Activated T-helper 2 cell treated with anti-CD3 and anti-CD28 coated beads, Interferon-gamma antibody, Interleukin-2, Interleukin-4, amounts not matched to agents 10 μg/mL and 5 μg/mL and 100 μg/mL, durations not matched to agents 14 hours and 24 hours and 36 hours (primary cell): Measurements from ENCODE around the gene ALS2. TPM values are rescaled to one million over a fixed set of nuclear protein-coding genes. Genes with fewer than 3 reads are reported as not detected.
"Not testable (repeated sequence)": the region's sequence is repeated elsewhere in the genome, so short reads cannot be mapped to it uniquely, and the experiment has no call there.

Experiments
- DNase-seq: peaks from one replicate; pipeline ENCODE4 v3.0.0; 2021; ENCODE audit warnings: low spot score
- H3K27ac Mint-ChIP-seq: one replicate; pipeline ENCODE4 v1.8.0; 2021; ENCODE audit warnings: mixed read lengths
- H3K27me3 Mint-ChIP-seq: one replicate; pipeline ENCODE4 v1.8.0; 2021; ENCODE audit warnings: low read depth, mixed read lengths
- H3K36me3 Mint-ChIP-seq: one replicate; pipeline ENCODE4 v1.8.0; 2021; ENCODE audit warnings: low read depth, mixed read lengths
- H3K4me1 Mint-ChIP-seq: one replicate; pipeline ENCODE4 v1.8.0; 2021; ENCODE audit warnings: low read depth, mixed read lengths
- H3K4me3 Mint-ChIP-seq: one replicate; pipeline ENCODE4 v1.8.0; 2021; ENCODE audit warnings: low read depth, mild to moderate bottlenecking, moderate library complexity, mixed read lengths
- H3K9me3 Mint-ChIP-seq: one replicate; pipeline ENCODE4 v1.8.0; 2021; ENCODE audit warnings: mixed read lengths
- intact Hi-C: fragments of 100-400 bp; cut with micrococcal nuclease; formaldehyde crosslinking; loops from one replicate; pipeline ENCODE4 v1.15.1; 2023
- total RNA-seq: library from RNA; stranded (reverse); gene quantifications from 2 replicates; pipeline ENCODE4 v1.2.3, GENCODE V29; 2022

Gene ALS2
- 11.3 and 14.3 TPM in 2 replicates for total RNA-seq

GRCh38 chr2:201780674-201781493 lies at the start of gene ALS2:
Gene ALS2 (minus strand): TSS chr2:201780933. CDS start chr2:201768885, 12,048 bp downstream.
- H3K4me3 Mint-ChIP-seq, result peak within 1 kb of the TSS; percentile 97
- no peaks in the 10 kb centered on the region for H3K9me3 Mint-ChIP-seq
- peak; percentile 90 for DNase-seq
- H3K27ac Mint-ChIP-seq, result peak within 1 kb of the TSS; percentile 95
- no peaks in the 10 kb centered on the region for H3K36me3 Mint-ChIP-seq
- intact Hi-C loops, result loop anchor here (2.0 to 5.0 kb wide), 4 partner anchors 138 to 596 kb away; partner anchors contain the start of genes BMPR2, STRADB, TMEM237 and TRAK2
- H3K27me3 Mint-ChIP-seq, result peaks cover 11% of the 10 kb centered on the region
- peaks cover 19% of the 10 kb centered on the region for H3K4me1 Mint-ChIP-seq

GRCh38 chr2:201828220-201828619 lies 47.5 kb upstream of the ALS2 start:
- Mint-ChIP-seq H3K36me3 (no peaks in the 10 kb centered on the region), H3K4me1 (no peaks in the 10 kb centered on the region), H3K9me3 (no peaks in the 10 kb centered on the region), H3K27me3 (peaks cover 3% of the 10 kb centered on the region), H3K4me3 (no peak overlapping the region), H3K27ac (no peak overlapping the region)
- intact Hi-C loops, result no loop called here
- no peak for DNase-seq

DNA sequence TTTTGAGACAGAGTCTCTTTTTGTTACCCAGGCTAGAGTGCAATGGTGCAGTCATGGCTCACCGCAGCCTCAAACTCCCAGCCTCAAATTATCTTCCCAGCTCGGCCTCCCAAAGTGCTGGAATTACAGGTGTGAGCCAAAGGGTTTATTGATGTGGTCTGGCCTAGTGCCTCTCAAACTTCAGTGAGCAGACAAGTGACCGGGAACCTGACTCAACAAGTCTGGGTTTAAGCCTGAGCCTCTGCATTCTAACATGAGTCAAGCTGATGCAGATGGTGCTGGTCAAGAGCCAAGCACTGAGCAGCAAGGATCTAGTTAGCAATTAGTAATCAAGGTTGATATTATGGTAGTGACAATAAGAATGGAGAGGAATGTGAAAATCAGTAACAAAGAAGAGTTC lies 46.9 kb upstream of the ALS2 start:
- Mint-ChIP-seq H3K36me3 (no peaks in the 10 kb centered on the region), H3K4me1 (no peaks in the 10 kb centered on the region), H3K27me3 (peaks cover 3% of the 10 kb centered on the region), H3K9me3 (no peaks in the 10 kb centered on the region), H3K4me3 (no peak overlapping the region), H3K27ac (no peak overlapping the region)
- intact Hi-C loops, result no loop called here
- no peak for DNase-seq

GRCh38 chr2:201824212-201824611 lies 43.5 kb upstream of the ALS2 start:
- no peaks in the 10 kb centered on the region for H3K4me1 Mint-ChIP-seq
- no peaks in the 10 kb centered on the region for H3K9me3 Mint-ChIP-seq
- intact Hi-C loops, result no loop called here
- H3K4me3 Mint-ChIP-seq, result no peak overlapping the region
- no peaks in the 10 kb centered on the region for H3K36me3 Mint-ChIP-seq
- H3K27me3 Mint-ChIP-seq, result peaks cover 3% of the 10 kb centered on the region
- H3K27ac Mint-ChIP-seq, result no peak overlapping the region
- DNase-seq, result no peak

DNA sequence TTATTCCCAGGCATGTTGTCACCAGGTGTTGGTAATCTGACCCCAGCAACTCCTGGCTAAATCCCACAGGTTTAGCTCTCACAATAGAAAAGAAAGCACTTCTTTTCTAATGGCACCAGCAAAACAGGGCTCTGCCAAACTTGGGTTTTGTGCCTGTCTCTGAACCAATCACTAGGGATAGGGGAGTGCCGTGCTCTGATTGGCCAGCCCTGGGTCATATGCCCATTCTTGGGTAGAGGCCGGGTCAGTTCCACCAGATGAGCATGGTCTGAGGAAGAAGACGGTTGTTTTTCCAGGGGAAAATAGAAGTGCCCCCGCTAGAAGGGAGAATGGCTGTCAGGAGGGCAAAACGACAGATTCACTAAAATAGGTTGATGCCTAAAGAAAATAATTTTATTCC lies 40.3 kb upstream of the ALS2 start:
- Mint-ChIP-seq H3K9me3 (no peaks in the 10 kb centered on the region), H3K36me3 (no peaks in the 10 kb centered on the region), H3K4me3 (no peak overlapping the region), H3K27me3 (peaks cover 2% of the 10 kb centered on the region), H3K4me1 (no peaks in the 10 kb centered on the region), H3K27ac (no peak overlapping the region)
- intact Hi-C loops, result no loop called here
- DNase-seq, result no peak

DNA sequence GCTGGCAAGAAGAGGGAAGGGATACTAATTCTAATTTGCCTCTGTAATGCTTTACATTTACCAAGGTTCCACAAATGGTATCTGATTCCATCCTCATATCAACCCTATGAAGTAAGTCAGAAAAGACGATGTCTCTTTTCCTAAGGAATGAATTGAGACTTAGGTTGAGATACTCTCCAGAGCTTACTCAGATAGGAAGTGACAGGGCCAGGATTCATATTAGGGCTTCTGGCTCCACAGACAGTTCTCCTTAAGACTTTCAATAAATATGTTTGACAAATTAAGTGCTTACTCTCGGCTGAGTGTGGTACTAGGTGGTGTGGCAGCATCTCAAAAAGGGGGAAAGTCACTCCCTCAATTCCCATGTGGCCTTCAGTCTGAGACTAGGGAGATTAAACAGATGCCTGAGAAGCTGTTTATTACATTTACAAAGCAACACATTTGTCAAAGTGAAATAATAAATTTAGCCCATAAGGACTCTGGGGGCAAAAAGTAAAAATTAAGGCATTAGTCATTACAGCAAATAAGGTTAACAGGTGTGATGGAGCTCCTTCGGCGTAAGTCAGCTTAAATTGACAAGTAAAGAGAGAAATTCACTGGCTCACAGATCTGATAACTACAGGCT lies 39.8 kb upstream of the ALS2 start:
- Mint-ChIP-seq H3K27ac (no peak overlapping the region), H3K4me3 (no peak overlapping the region), H3K4me1 (no peaks in the 10 kb centered on the region), H3K27me3 (peaks cover 2% of the 10 kb centered on the region), H3K9me3 (no peaks in the 10 kb centered on the region), H3K36me3 (no peaks in the 10 kb centered on the region)
- DNase-seq, result no peak
- intact Hi-C loops, result no loop called here

DNA sequence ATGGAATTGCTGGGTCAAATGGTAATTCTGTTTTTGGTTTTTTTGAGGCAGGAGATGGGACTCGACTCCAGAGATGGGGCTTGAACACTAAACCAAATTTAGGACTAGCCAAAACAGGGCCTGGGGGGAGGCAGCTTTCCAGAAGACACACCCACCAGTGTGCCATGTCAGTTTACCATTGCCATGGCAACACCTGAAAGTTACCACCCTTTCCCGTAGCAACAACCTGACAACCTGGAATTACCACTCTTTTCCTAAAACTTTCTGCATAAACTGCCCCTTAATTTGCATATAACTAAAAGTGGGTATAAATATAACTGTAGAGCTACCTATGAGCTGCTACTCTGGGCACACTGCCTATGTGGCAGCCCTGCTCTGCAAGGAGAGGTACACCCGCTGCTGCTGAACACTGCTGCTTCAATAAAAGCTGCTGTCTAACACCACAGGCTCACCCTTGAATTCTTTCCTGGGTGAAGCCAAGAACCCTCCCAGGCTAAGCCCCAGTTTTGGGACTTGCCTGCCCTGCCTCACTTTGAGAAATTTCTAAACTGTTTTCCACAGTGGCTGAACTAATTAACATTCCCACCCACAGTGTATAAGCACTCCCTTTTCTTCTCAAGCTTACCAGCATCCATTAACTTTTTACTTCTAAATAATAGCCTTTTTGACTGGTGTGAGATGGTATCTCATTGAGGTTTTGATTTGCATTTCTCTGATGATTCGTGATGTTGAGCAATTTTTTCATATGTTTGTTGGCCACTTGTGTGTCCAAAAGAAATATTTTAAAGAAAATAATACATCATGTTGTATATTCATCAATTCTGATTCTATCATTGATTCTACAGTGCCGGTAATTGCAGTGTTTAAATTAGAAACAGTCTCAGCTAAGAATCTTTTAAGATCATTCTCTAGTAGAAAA lies 36.2 kb upstream of the ALS2 start:
- no peak for DNase-seq
- H3K4me3 Mint-ChIP-seq, result no peak overlapping the region
- intact Hi-C loops, result no loop called here
- H3K27ac Mint-ChIP-seq, result no peak overlapping the region
- no peaks in the 10 kb centered on the region for H3K9me3 Mint-ChIP-seq
- H3K27me3 Mint-ChIP-seq, result peaks cover 9% of the 10 kb centered on the region
- H3K4me1 Mint-ChIP-seq, result no peaks in the 10 kb centered on the region
- no peaks in the 10 kb centered on the region for H3K36me3 Mint-ChIP-seq

GRCh38 chr2:201813996-201814760 lies 33.4 kb upstream of the ALS2 start:
- Mint-ChIP-seq H3K36me3 (no peaks in the 10 kb centered on the region), H3K9me3 (no peaks in the 10 kb centered on the region), H3K27ac (no peak overlapping the region), H3K4me3 (no peak overlapping the region), H3K27me3 (peaks cover 15% of the 10 kb centered on the region), H3K4me1 (no peaks in the 10 kb centered on the region)
- intact Hi-C loops, result no loop called here
- no peak for DNase-seq

DNA sequence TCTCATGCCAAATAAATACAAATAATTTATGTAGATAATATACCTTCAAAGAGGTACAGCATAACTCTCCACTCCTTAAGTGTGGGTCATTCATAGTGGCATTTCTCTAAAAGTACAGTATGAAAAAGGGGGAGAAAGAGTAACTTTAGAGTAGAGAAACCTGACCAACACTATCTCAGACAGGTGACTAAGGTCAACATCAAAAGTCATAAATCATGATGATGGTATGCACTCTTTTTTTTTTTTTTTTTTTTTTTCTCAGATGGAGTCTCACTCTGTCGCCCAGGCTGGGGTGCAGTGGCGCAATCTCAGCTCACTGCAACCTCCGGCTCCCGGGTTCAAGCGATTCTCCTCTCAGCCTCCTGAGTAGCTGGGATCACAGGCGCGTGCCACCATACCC lies 29.9 kb upstream of the ALS2 start:
- H3K9me3 Mint-ChIP-seq, H3K4me1 Mint-ChIP-seq, H3K4me3 Mint-ChIP-seq, H3K36me3 Mint-ChIP-seq, H3K27ac Mint-ChIP-seq, DNase-seq, intact Hi-C loops: not testable (repeated sequence)
- H3K27me3 Mint-ChIP-seq, result peaks cover 29% of the 10 kb centered on the region

GRCh38 chr2:201809633-201810032 lies 28.9 kb upstream of the ALS2 start:
- H3K27me3 Mint-ChIP-seq, result peaks cover 29% of the 10 kb centered on the region
- intact Hi-C loops, result no loop called here
- no peaks in the 10 kb centered on the region for H3K4me1 Mint-ChIP-seq
- no peak overlapping the region for H3K27ac Mint-ChIP-seq
- H3K4me3 Mint-ChIP-seq, result no peak overlapping the region
- H3K36me3 Mint-ChIP-seq, result no peaks in the 10 kb centered on the region
- no peaks in the 10 kb centered on the region for H3K9me3 Mint-ChIP-seq
- DNase-seq, result no peak

DNA sequence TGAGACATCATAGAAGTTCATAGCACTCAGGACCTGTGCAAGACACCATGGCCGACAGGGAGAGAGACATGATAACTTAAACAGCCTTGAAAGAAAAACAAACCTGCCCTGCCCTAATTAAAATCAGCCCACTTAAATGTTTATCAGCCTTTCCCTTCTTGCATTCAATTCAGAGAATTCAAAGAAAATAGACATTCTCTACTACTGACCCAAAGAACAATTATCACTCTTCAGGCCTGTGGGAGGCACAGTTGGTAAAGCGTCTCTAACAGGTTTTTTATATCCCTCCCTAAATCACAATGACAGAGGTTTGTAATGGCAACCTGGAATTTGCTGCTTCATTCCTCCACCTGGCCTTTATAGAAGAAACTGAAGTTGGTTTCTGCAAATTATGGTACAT lies 27.3 kb upstream of the ALS2 start:
- DNase-seq, result no peak
- no peak overlapping the region for H3K27ac Mint-ChIP-seq
- H3K36me3 Mint-ChIP-seq, result no peaks in the 10 kb centered on the region
- intact Hi-C loops, result no loop called here
- no peaks in the 10 kb centered on the region for H3K4me1 Mint-ChIP-seq
- H3K4me3 Mint-ChIP-seq, result no peak overlapping the region
- no peaks in the 10 kb centered on the region for H3K9me3 Mint-ChIP-seq
- H3K27me3 Mint-ChIP-seq, result peaks cover 25% of the 10 kb centered on the region

DNA sequence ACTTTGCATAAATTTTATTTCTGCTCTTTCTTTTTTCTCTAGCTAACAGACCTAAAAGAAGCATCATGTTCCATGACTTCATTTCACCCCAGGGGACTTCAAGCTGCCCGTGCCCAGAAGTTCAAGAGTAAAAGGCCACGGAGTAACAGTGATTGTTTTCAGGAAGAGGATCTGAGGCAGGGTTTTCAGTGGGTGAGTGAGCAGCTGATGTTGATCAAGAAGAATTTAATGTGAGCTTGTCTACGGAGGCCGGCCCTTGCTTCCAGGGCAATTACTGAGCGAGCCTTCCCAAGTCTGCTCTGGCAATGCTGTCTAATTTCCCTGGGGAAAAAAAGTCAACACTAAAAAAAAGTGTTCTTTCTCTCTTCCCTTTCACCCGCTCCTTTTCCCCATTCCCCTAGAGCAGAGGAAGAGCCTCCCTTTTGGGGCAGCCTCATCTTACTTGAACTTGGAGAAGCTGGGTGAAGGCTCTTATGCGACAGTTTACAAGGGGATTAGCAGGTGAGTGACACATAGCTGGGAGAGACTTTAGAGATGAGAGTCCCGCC lies 26.8 kb upstream of the ALS2 start:
- Mint-ChIP-seq H3K27me3 (peaks cover 24% of the 10 kb centered on the region), H3K36me3 (no peaks in the 10 kb centered on the region), H3K4me1 (no peaks in the 10 kb centered on the region), H3K27ac (no peak overlapping the region), H3K9me3 (no peaks in the 10 kb centered on the region), H3K4me3 (no peak overlapping the region)
- DNase-seq, result no peak
- intact Hi-C loops, result no loop called here
